CD4-positive, alpha-beta memory T cell (primary cell): Measurements from ENCODE around the gene SINHCAF. TPM values are rescaled to one million over a fixed set of nuclear protein-coding genes. Genes with fewer than 3 reads are reported as not detected.
"Not testable (repeated sequence)": the region's sequence is repeated elsewhere in the genome, so short reads cannot be mapped to it uniquely, and the experiment has no call there.

Experiments
- CTCF ChIA-PET: fragments of 350-600 bp; sonication (Branson Sonifier 250); formaldehyde crosslinking; loops from one replicate; lab custom pipeline; 2021; ENCODE audit warnings: inconsistent platforms; ENCODE audit not compliant: partially characterized antibody; lab: Charles Lee
- POLR2A ChIA-PET: fragments of 350-600 bp; sonication (Branson Sonifier 250); formaldehyde crosslinking; loops from one replicate; lab custom pipeline; 2021; ENCODE audit not compliant: partially characterized antibody; lab: Charles Lee
- DNase-seq, 5 donors: peaks; one replicate each; pipeline versions ENCODE4 v3.0.0 to v3.0.0-alpha.2; 2020 to 2022; ENCODE audit warnings: mixed read lengths in 1 of 5
- H3K27ac ChIP-seq: one replicate; pipeline ENCODE4 v1.7.0; 2013; ENCODE audit warnings: low read depth, low read length
- H3K27me3 ChIP-seq: 2 replicates; pipeline ENCODE4 v1.7.0; 2013; ENCODE audit warnings: mild to moderate bottlenecking, low read length, moderate library complexity; ENCODE audit not compliant: insufficient read depth
- H3K36me3 ChIP-seq: 2 replicates; pipeline ENCODE4 v1.7.0; 2013; ENCODE audit warnings: mild to moderate bottlenecking, low read length, moderate library complexity; ENCODE audit not compliant: insufficient read depth
- H3K4me1 ChIP-seq: 2 replicates; pipeline ENCODE4 v1.7.0; 2013; ENCODE audit warnings: mild to moderate bottlenecking, low read length, moderate library complexity; ENCODE audit not compliant: insufficient read depth
- H3K4me3 ChIP-seq, 2 donors: one replicate each; pipeline ENCODE4 v1.7.0; 2013; ENCODE audit warnings: low read length in 2 of 2, mild to moderate bottlenecking in 1 of 2
- H3K9me3 ChIP-seq, 2 donors: one replicate each; pipeline ENCODE4 v1.7.0; 2013; ENCODE audit warnings: low read length in 2 of 2, control low read depth in 1 of 2; ENCODE audit not compliant: control insufficient read depth in 1 of 2
- H3K27ac Mint-ChIP-seq, 7 donors: one replicate each; pipeline ENCODE4 v1.8.0; 2020 to 2021; ENCODE audit warnings: mixed read lengths in 7 of 7, mild to moderate bottlenecking in 6 of 7, inconsistent platforms in 3 of 7, moderate library complexity in 3 of 7
- H3K27me3 Mint-ChIP-seq, 2 donors: one replicate each; pipeline ENCODE4 v1.8.0; 2020 to 2021; ENCODE audit warnings: mixed read lengths in 2 of 2
- H3K36me3 Mint-ChIP-seq, 2 donors: one replicate each; pipeline ENCODE4 v1.8.0; 2020 to 2021; ENCODE audit warnings: mixed read lengths in 2 of 2, inconsistent platforms in 1 of 2, mild to moderate bottlenecking in 1 of 2
- H3K4me1 Mint-ChIP-seq, 4 donors: one replicate each; pipeline ENCODE4 v1.8.0; 2020 to 2021; ENCODE audit warnings: mixed read lengths in 4 of 4, mild to moderate bottlenecking in 1 of 4
- H3K4me3 Mint-ChIP-seq, 8 donors: one replicate each; pipeline ENCODE4 v1.8.0; 2020 to 2021; ENCODE audit warnings: mixed read lengths in 8 of 8, mild to moderate bottlenecking in 7 of 8, moderate library complexity in 6 of 8, inconsistent platforms in 3 of 8
- H3K9me3 Mint-ChIP-seq, 8 donors: one replicate each; pipeline ENCODE4 v1.8.0; 2020 to 2021; ENCODE audit warnings: mixed read lengths in 8 of 8, mild to moderate bottlenecking in 5 of 8, inconsistent platforms in 3 of 8, moderate library complexity in 1 of 8
- intact Hi-C: fragments of 100-400 bp; cut with micrococcal nuclease; formaldehyde crosslinking; loops from one replicate; pipeline ENCODE4 v1.15.1; 2023
- polyA plus RNA-seq, 2 donors: library from polyadenylated mRNA; unstranded; fragments of 300-500 nt; fragmentation: Illumina TruSeq; gene quantifications; one replicate each; pipeline ENCODE4 v1.2.3, GENCODE V29; 2021
- total RNA-seq, 2 experiments: library from RNA; stranded (reverse); gene quantifications; one replicate each; pipeline ENCODE4 v1.2.3, GENCODE V29; 2021

Gene SINHCAF
- total and polyA plus RNA-seq, 4 experiments from 2014 or later = 69.6 to 98.5 (median 92.2) TPM

DNA sequence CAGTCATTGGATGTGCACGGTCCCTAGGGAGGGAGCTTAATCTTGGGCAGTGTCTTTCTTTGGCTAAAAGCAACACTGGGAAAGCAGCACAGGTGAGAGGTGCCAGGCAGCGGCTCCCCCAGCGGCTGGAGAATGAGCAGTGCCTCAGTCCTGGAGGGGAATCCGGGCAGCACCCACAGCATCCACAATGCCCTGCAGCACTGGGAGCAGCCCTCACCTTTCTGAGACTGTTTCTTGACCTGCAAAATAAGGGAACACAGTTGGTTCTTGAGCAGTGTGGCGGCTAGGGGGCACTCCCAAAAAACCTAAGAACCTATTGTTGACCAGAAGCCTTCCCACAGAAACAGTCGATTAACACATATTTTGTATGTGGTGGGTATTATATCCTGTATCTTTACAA lies 75.8 kb downstream of the SINHCAF start:
- H3K4me3 Mint-ChIP-seq = no peak overlapping the region
- H3K4me1 Mint-ChIP-seq = peaks cover 0 to 2% (median 0%) of the 10 kb centered on the region in 4 donors
- H3K27me3 Mint-ChIP-seq = peaks cover 4 to 7% of the 10 kb centered on the region in 2 donors
- Histone ChIP-seq H3K27ac (no peak overlapping the region), H3K4me3 (no peak overlapping the region), H3K27me3 (no peaks in the 10 kb centered on the region), H3K36me3 (no peaks in the 10 kb centered on the region), H3K9me3 (no peaks in the 10 kb centered on the region), H3K4me1 (no peaks in the 10 kb centered on the region)
- H3K9me3 Mint-ChIP-seq = no peaks in the 10 kb centered on the region
- POLR2A ChIA-PET = interaction anchor here (0.8 kb wide), 1 partner anchor 11 kb away, joined by 3 read pairs; no protein-coding TSS in a partner anchor
- DNase-seq = no peak
- H3K27ac Mint-ChIP-seq = no peak overlapping the region
- CTCF ChIA-PET = interaction anchor here (0.6 to 4.3 kb wide), 5 partner anchors 15 to 386 kb away, joined by 3 to 39 read pairs (median 5); no protein-coding TSS in a partner anchor
- no peaks in the 10 kb centered on the region for H3K36me3 Mint-ChIP-seq
- intact Hi-C loops = no loop called here

DNA sequence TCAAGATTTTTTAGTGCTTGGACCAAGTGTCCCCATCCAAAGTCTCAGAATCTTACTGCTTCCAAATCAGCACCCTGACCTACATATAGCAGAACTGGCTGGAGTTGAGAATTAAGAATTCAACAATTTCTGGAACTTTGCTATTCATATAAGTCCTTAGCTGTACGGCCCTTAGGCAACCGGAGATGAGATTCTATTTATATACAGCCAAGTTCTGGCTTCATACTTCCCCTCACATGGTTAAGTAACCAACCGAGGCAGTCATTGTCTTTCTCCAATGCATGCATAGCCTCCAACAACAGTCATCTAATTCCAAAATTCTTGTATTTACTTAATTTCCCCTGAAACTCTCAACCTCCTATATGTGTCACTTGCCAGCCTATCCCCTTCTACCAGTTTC lies 76.6 kb downstream of the SINHCAF start:
- Mint-ChIP-seq H3K27ac (no peak overlapping the region), H3K4me1 (peaks cover 0 to 2% (median 0%) of the 10 kb centered on the region in 4 donors)
- POLR2A ChIA-PET = interaction anchor here (0.8 kb wide), 1 partner anchor 12 kb away, joined by 3 read pairs; no protein-coding TSS in a partner anchor

GRCh38 chr12:31248815-31249214 lies 77.1 kb downstream of the SINHCAF start:
- Mint-ChIP-seq H3K36me3 (no peaks in the 10 kb centered on the region), H3K4me1 (peaks cover 0 to 2% (median 0%) of the 10 kb centered on the region in 4 donors), H3K27ac (no peak overlapping the region), H3K4me3 (no peak overlapping the region), H3K9me3 (no peaks in the 10 kb centered on the region), H3K27me3 (peaks cover 4 to 7% of the 10 kb centered on the region in 2 donors)
- intact Hi-C loops = no loop called here
- Histone ChIP-seq H3K4me1 (no peaks in the 10 kb centered on the region), H3K9me3 (no peaks in the 10 kb centered on the region), H3K27ac (no peak overlapping the region), H3K4me3 (no peak overlapping the region), H3K27me3 (no peaks in the 10 kb centered on the region), H3K36me3 (no peaks in the 10 kb centered on the region)
- DNase-seq = no peak
- ChIA-PET CTCF (no interaction called here), POLR2A (no interaction called here)

More for the DNA sequence above, 76.6 kb downstream of the SINHCAF start:
- no peak for DNase-seq
- Mint-ChIP-seq H3K9me3 (no peaks in the 10 kb centered on the region), H3K4me3 (no peak overlapping the region), H3K36me3 (no peaks in the 10 kb centered on the region), H3K27me3 (peaks cover 4 to 7% of the 10 kb centered on the region in 2 donors)
- intact Hi-C loops = no loop called here
- CTCF ChIA-PET = interaction anchor here (2.3 to 4.3 kb wide), 2 partner anchors 23 to 386 kb away, joined by 7 to 39 read pairs; no protein-coding TSS in a partner anchor
- H3K27ac ChIP-seq = no peak overlapping the region
- no peaks in the 10 kb centered on the region for H3K27me3 ChIP-seq
- H3K4me3 ChIP-seq = no peak overlapping the region
- H3K36me3 ChIP-seq = no peaks in the 10 kb centered on the region
- H3K4me1 ChIP-seq = no peaks in the 10 kb centered on the region
- no peaks in the 10 kb centered on the region for H3K9me3 ChIP-seq

DNA sequence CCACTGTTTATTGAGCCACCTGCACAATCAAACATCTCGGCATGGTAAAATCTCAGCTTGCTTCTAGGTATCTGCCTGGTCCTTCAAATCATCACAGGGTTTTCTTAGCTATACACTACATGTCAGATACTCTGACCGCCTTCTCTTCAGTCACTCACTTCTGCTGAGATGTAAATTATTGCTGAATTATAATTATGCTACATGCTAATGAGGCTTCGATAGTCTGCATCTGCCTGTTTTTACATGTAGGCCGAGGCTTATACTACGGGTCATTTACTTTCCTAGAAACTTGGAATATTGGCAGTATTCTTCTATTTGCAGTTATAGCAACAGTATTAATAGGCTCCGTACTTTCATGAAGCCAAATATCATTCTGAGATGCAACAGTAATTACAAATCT lies 77.6 kb downstream of the SINHCAF start:
- DNase-seq = no peak
- H3K27ac Mint-ChIP-seq = no peak overlapping the region
- Histone ChIP-seq H3K4me3 (no peak overlapping the region), H3K27ac (no peak overlapping the region), H3K27me3 (no peaks in the 10 kb centered on the region), H3K9me3 (no peaks in the 10 kb centered on the region), H3K36me3 (no peaks in the 10 kb centered on the region), H3K4me1 (no peaks in the 10 kb centered on the region)
- H3K9me3 Mint-ChIP-seq = no peaks in the 10 kb centered on the region
- H3K4me3 Mint-ChIP-seq = no peak overlapping the region
- no peaks in the 10 kb centered on the region for H3K36me3 Mint-ChIP-seq
- ChIA-PET CTCF (no interaction called here), POLR2A (no interaction called here)
- intact Hi-C loops = no loop called here
- H3K27me3 Mint-ChIP-seq = peaks cover 4 to 6% of the 10 kb centered on the region in 2 donors
- H3K4me1 Mint-ChIP-seq = peaks cover 0 to 2% (median 0%) of the 10 kb centered on the region in 4 donors

DNA sequence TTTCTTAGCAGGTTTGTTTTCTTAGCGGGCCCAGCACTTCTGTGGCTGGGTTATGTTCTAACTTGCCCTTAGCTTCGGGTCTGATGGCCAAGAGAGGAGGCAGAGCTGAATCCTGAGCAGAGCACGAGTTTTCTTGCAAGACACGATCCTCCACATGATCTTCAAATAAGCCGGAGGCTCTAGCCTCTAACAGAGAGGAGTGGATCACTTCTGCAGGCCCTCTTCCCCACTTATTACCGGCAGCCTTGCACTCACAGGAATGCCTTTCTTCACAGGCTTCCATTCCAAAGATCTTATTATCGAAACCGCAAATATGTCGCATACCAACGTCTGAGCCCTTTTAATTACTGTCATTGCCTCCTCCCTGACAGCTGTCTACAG lies 79.5 kb downstream of the SINHCAF start:
- Histone ChIP-seq H3K27ac (no peak overlapping the region), H3K36me3 (no peaks in the 10 kb centered on the region), H3K9me3 (no peaks in the 10 kb centered on the region), H3K27me3 (no peaks in the 10 kb centered on the region), H3K4me3 (no peak overlapping the region), H3K4me1 (no peaks in the 10 kb centered on the region)
- DNase-seq = no peak
- Mint-ChIP-seq H3K9me3 (no peaks in the 10 kb centered on the region), H3K36me3 (no peaks in the 10 kb centered on the region), H3K4me1 (no peaks in the 10 kb centered on the region), H3K27me3 (peaks cover 5% of the 10 kb centered on the region in 2 donors), H3K4me3 (no peak overlapping the region), H3K27ac (no peak overlapping the region)
- intact Hi-C loops = no loop called here
- CTCF ChIA-PET = interaction anchor here (1.1 kb wide), 1 partner anchor 26 kb away, joined by 3 read pairs; no protein-coding TSS in a partner anchor
- POLR2A ChIA-PET = no interaction called here

DNA sequence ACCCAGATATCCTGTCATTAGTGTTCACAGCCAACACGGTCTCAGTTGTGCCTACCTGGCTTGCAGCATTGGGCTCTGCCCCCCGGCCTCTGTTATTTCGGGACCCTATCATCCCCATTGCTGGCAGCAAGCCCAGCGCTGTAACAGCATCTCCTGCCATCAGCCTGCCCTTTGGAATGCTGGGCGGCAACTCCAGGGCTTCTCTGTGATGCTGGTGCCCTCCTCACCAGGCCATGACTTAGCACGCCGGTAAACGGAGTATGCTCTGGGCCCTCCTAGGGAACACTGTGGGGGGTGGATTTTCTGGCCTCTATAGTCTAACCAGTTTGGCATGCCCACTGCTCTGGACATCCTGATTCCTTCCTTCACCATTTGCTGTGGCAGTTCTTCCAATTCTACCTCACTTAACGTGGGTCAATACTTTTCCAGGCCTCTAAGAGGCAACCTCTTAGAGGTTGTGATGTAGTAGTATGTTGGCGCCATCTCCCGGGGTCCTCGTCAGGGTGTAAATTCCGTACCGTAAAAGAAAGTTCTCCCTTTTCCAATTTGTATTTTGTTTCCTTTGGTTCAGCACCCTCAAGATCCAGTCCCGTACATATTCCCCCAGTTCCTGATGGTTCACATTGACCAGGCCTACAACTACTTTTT lies 80.0 kb downstream of the SINHCAF start:
- no peaks in the 10 kb centered on the region for H3K36me3 ChIP-seq
- H3K27ac ChIP-seq = no peak overlapping the region
- no peaks in the 10 kb centered on the region for H3K4me1 ChIP-seq
- Mint-ChIP-seq H3K4me1 (no peaks in the 10 kb centered on the region), H3K27ac (no peak overlapping the region), H3K9me3 (no peaks in the 10 kb centered on the region), H3K27me3 (peaks cover 5 to 6% of the 10 kb centered on the region in 2 donors), H3K36me3 (no peaks in the 10 kb centered on the region), H3K4me3 (no peak overlapping the region)
- ChIA-PET POLR2A (no interaction called here), CTCF (interaction anchor here (1.1 to 4.2 kb wide), 2 partner anchors 26 kb away, joined by 3 to 24 read pairs; no protein-coding TSS in a partner anchor)
- no peaks in the 10 kb centered on the region for H3K9me3 ChIP-seq
- DNase-seq = no peak
- intact Hi-C loops = no loop called here
- no peak overlapping the region for H3K4me3 ChIP-seq
- H3K27me3 ChIP-seq = no peaks in the 10 kb centered on the region

DNA sequence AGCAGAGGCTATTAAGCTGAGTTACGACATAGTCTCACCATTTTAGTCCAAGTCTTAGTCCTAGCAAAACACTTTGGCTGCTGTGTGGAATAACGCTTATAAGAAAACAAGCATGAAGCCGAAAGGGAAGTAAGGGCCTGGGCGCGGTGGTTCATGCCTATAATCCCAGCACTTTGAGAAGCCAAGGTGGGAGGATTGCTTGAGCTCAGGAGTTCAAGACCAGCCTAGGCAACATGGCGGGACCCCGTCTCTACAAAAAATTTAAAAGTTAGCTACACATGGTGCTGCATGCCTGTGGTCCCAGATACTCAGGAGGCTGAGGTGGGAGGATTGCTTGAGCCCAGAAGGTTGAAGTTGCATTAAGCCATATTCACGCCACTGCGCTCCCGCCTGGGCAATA lies 83.5 kb downstream of the SINHCAF start:
- intact Hi-C loops, H3K4me1 Mint-ChIP-seq, H3K27ac ChIP-seq, H3K27me3 ChIP-seq, H3K9me3 Mint-ChIP-seq, H3K27ac Mint-ChIP-seq, H3K4me1 ChIP-seq, DNase-seq, H3K36me3 Mint-ChIP-seq, H3K9me3 ChIP-seq, H3K4me3 Mint-ChIP-seq, H3K4me3 ChIP-seq, H3K36me3 ChIP-seq, POLR2A ChIA-PET: not testable (repeated sequence)
- CTCF ChIA-PET = interaction anchor here (1.2 to 5.2 kb wide), 4 partner anchors 10 to 394 kb away, joined by 3 to 32 read pairs (median 14); no protein-coding TSS in a partner anchor
- H3K27me3 Mint-ChIP-seq = peaks cover 9 to 12% of the 10 kb centered on the region in 2 donors
